COLO829 (cell line): ENCODE data around the gene PRDM1.

Experiments
- DNase-seq: peaks from one replicate; pipeline ENCODE4 v3.0.0; 2012; ENCODE audit warnings: low spot score

PRDM1 gene

GRCh38 chr6:106097411-106098231 is 11.5 kb downstream of the PRDM1 start:
- peak; percentile 12 for DNase-seq

DNA sequence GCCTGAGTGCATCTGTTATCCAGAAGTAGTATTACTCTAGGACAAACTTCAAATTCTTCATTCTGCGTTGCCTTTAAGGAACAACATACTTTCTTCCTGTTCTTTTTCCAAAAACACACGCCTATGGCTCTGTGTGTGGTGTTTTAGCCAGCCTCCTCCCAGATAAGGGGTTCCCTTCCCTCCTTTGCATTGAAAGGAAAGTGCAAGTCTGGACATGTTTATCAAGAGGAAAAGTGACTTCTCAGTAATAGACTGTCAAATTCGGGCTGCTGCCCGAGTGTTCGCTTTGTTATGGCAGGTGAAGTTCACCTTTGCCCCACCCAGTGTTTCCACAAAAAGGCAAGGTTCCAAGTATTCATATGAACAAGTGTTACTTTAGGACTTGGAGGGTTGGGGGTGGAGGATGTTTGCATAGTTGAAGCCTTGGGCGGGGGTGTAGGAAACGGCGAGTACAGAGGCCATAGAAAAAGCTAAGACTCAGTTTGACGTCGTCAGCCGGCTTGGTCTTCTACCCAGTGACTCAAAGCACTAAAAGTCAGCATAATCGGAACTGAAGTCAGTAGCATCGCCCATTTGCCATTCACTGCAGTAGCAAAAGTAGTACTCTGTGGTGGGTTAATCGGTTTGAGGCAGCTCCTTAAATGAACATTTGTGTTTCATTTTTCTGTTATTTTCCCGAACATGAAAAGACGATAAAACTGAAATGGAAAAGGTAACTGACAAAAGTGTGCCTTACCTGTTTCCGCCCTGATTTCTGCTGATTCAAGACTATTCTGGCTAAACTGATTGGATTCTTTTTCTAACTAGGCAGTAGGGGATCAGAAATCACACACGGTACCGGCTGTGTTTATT is 12.5 kb downstream of the PRDM1 start:
- peak; percentile 11 for DNase-seq

GRCh38 chr6:106099235-106099537 is 13.1 kb downstream of the PRDM1 start:
- no peak for DNase-seq

GRCh38 chr6:106100755-106101154 is 14.6 kb downstream of the PRDM1 start:
- no peak for DNase-seq

- no peak for DNase-seq
Measured at GRCh38 chr6:106101466-106101865, 15.3 kb downstream of the PRDM1 start.

DNA sequence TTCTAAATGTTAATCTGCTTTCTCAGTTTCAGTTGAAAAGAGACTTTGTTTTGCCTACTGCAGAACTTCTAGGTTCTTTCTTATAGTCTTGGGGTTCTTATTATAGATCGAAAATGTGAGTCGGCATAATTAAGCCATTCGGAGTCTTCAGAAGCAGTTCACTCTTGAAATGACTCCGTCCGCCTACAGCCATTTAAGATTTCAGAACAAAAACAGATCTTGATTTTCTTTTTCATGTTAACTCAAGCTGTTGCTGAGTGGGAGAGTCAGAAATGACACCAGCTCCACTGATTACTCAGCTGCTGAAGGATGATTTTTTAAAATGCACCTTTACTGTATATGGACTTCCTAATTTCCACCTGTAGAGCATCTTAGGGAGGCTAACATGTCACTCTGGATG is 15.9 kb downstream of the PRDM1 start:
- DNase-seq = no peak

GRCh38 chr6:106102967-106103727 is 17.0 kb downstream of the PRDM1 start:
- DNase-seq = no peak

DNA sequence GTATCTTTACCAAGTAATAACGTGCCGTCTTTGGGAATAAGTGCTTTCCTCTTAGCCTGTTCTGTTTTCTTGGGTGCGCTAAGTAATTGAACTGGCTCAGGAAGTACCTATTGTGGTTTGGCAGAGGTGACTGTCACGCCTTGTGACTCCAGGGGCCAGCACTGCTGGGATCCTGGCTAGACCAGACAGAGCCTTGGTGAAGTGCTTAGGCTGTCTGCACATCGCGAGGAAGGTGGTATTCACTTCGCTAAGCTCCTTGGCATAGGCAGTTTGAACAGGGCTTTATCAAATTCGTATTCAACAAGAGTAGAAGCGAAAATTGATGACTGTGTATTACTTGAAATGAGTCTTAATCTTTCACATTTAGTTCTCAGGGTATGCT is 17.6 kb downstream of the PRDM1 start:
- DNase-seq = no peak

- DNase-seq = no peak
Measured at GRCh38 chr6:106104476-106104875, 18.3 kb downstream of the PRDM1 start.

DNA sequence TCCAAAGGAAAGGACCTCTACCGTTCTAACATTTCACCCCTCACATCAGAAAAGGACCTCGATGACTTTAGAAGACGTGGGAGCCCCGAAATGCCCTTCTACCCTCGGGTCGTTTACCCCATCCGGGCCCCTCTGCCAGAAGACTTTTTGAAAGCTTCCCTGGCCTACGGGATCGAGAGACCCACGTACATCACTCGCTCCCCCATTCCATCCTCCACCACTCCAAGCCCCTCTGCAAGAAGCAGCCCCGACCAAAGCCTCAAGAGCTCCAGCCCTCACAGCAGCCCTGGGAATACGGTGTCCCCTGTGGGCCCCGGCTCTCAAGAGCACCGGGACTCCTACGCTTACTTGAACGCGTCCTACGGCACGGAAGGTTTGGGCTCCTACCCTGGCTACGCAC is 18.8 kb downstream of the PRDM1 start:
- no peak for DNase-seq

DNA sequence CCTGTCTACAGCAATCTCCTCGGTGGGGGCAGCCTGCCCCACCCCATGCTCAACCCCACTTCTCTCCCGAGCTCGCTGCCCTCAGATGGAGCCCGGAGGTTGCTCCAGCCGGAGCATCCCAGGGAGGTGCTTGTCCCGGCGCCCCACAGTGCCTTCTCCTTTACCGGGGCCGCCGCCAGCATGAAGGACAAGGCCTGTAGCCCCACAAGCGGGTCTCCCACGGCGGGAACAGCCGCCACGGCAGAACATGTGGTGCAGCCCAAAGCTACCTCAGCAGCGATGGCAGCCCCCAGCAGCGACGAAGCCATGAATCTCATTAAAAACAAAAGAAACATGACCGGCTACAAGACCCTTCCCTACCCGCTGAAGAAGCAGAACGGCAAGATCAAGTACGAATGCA is 19.4 kb downstream of the PRDM1 start:
- DNase-seq = no peak

GRCh38 chr6:106106276-106107042 is 20.3 kb downstream of the PRDM1 start:
- no peak for DNase-seq

GRCh38 chr6:106107043-106107613 is 21.0 kb downstream of the PRDM1 start:
- no peak for DNase-seq

- DNase-seq = no peak
Measured at GRCh38 chr6:106108129-106108528, 22.0 kb downstream of the PRDM1 start.

GRCh38 chr6:106109029-106109428 is 22.9 kb downstream of the PRDM1 start:
- no peak for DNase-seq

- DNase-seq = no peak
Measured at GRCh38 chr6:106110164-106110826, 24.2 kb downstream of the PRDM1 start.

- DNase-seq = no peak
Measured at GRCh38 chr6:106112433-106112832, 26.3 kb downstream of the PRDM1 start.

- no peak for DNase-seq
Measured at GRCh38 chr6:106113256-106113959, 27.3 kb downstream of the PRDM1 start.

- no peak for DNase-seq
Measured at GRCh38 chr6:106114492-106114891, 28.4 kb downstream of the PRDM1 start.

GRCh38 chr6:106115286-106115685 is 29.1 kb downstream of the PRDM1 start:
- DNase-seq = no peak
